ENCODE results near the gene MYO18A. TPM values are rescaled to one million over a fixed set of nuclear protein-coding genes. Genes with fewer than 3 reads are reported as not detected.

Gene MYO18A
- total RNA-seq, 1 donor from 2014 or later = 79.9 TPM

DNA sequence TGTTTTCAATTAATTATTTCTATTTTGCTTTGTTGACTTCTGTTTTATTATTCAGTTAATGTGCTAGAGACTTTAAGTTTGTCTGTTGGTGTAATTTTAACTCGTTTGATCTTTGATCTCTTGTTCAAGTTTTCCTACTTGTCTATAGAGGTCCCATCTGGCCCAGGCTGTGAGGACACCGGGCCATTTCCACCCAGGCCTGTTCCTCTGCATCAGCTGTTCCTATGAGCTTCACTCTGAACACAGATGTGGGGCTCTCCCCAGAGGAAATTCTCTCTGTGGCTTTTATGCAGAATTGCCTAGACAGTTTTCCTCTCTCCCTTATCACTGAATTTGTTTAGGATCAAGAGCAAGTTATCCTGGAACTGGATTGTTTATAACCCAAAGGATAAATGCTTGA lies 44.7 kb downstream of the MYO18A start:
- Mint-ChIP-seq H3K36me3 (ENCODE audit: low read depth, unreplicated experiment) (no peaks in the 10 kb centered on the region), H3K4me3 (ENCODE audit: unreplicated experiment) (no peak overlapping the region), H3K9me3 (ENCODE audit: unreplicated experiment) (no peaks in the 10 kb centered on the region), H3K27ac (ENCODE audit: unreplicated experiment) (no peak overlapping the region), H3K4me1 (ENCODE audit: unreplicated experiment) (peaks cover 22% of the 10 kb centered on the region), H3K27me3 (ENCODE audit: unreplicated experiment) (peaks cover 8% of the 10 kb centered on the region)
- DNase-seq (ENCODE audit: low spot score) = no peak
- TF ChIP-seq, protein P1, sequence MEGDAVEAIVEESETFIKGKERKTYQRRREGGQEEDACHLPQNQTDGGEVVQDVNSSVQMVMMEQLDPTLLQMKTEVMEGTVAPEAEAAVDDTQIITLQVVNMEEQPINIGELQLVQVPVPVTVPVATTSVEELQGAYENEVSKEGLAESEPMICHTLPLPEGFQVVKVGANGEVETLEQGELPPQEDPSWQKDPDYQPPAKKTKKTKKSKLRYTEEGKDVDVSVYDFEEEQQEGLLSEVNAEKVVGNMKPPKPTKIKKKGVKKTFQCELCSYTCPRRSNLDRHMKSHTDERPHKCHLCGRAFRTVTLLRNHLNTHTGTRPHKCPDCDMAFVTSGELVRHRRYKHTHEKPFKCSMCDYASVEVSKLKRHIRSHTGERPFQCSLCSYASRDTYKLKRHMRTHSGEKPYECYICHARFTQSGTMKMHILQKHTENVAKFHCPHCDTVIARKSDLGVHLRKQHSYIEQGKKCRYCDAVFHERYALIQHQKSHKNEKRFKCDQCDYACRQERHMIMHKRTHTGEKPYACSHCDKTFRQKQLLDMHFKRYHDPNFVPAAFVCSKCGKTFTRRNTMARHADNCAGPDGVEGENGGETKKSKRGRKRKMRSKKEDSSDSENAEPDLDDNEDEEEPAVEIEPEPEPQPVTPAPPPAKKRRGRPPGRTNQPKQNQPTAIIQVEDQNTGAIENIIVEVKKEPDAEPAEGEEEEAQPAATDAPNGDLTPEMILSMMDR (IDR thresholded peaks at IDR 0.05; ENCODE audit: unreplicated experiment) = no peak

DNA sequence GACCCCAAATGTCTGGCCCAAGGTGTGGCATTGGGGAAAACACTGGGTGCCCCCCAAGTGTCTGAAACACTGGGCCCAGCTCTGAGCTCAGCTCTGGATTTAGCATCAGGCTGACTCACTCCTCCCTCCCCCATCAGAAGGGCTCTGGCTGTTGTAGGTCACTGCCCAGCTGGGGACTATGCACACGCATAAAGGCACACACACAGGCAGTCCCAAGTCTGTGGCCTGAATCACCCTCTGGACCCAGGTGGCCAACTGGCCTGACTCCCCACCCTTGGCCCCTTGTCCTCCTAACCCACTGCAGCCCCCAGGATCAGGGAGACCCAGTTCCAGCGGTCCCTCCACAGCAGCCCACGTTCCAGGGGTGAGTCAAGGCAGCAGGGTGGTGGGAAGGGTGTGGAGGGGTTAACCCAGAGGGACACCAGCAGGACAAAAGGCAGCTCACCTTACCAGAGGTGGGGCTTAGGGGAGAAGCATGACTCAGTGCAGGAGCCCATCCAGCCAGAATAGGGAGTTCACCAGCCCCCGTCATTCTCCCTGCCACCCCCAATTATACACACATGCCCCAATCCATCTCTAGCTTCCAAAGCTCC lies 47.0 kb downstream of the MYO18A start:
- Mint-ChIP-seq H3K4me3 (ENCODE audit: unreplicated experiment) (no peak overlapping the region), H3K27ac (ENCODE audit: unreplicated experiment) (no peak overlapping the region), H3K9me3 (ENCODE audit: unreplicated experiment) (no peaks in the 10 kb centered on the region), H3K36me3 (ENCODE audit: low read depth, unreplicated experiment) (no peaks in the 10 kb centered on the region), H3K27me3 (ENCODE audit: unreplicated experiment) (peaks cover 10% of the 10 kb centered on the region), H3K4me1 (ENCODE audit: unreplicated experiment) (peaks cover 10% of the 10 kb centered on the region)
- no peak for DNase-seq (ENCODE audit: low spot score)
- TF ChIP-seq, protein P1 (IDR thresholded peaks at IDR 0.05; ENCODE audit: unreplicated experiment) = no peak

DNA sequence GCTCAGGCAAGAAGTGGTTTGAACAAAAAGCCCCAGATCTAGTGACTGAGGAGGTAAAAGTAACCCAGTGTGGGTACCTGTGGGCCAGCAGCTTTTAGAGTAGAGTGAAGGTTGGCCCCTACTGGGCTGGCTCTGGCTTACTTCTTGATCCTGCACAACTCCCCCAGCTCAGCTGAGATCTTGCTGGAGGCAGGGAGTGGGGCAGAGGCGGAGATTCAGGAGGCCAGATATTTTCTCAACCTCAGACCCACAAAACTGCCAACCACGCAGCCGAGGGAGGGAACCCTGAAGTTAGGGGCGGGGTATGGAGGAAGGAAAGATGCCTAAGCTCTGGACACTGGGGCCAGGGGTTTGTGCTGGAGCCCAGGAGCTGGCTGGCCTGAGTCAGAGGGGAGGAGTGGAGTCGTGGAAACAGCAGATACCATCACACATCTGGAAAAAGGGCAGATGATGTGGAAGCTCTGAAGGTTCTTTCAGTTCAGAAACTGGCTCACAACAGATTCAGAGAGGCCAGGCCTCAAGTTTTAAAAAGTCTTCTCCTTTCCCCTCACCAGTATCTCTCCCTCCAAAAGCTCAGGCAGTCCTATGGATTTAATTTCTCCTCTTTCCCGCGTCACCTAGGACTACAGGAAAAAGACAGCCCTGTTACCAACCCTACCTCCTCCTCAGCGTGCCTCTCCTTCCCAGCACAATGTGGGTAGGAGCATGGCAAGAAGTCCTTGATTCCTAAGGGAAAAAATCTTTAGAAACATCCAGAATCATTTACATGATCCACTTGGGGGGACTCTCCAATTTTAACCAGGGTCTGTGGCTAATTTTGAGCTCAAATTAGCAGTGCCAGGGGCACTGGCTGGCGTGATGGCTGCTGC lies 48.1 kb downstream of the MYO18A start:
- Mint-ChIP-seq H3K4me3 (ENCODE audit: unreplicated experiment) (no peak overlapping the region), H3K27ac (ENCODE audit: unreplicated experiment) (no peak overlapping the region), H3K9me3 (ENCODE audit: unreplicated experiment) (no peaks in the 10 kb centered on the region), H3K36me3 (ENCODE audit: low read depth, unreplicated experiment) (no peaks in the 10 kb centered on the region), H3K27me3 (ENCODE audit: unreplicated experiment) (peaks cover 6% of the 10 kb centered on the region), H3K4me1 (ENCODE audit: unreplicated experiment) (peaks cover 7% of the 10 kb centered on the region)
- DNase-seq (ENCODE audit: low spot score) = no peak
- TF ChIP-seq, protein P1 (IDR thresholded peaks at IDR 0.05; ENCODE audit: unreplicated experiment) = no peak

DNA sequence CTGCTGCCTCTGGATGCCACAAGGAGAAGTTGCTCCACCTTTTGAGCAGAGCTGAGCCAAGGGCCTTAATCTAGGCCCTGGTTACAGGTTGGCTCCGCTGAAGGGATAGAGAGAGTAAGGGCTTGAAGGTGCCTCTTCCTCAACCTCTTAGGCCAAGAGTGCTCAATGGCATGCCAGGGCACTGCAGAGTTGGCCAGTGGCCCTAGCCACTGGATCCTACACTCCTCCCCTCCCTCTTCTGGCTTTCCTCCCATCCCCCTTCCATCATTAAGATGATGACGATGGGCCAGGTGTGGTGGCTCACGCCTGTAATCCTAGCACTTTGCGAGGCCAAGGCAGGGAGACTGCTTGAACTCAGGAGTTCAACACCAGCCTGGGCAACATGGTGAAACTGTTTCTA lies 50.5 kb downstream of the MYO18A start:
- Mint-ChIP-seq H3K27ac (ENCODE audit: unreplicated experiment) (no peak overlapping the region), H3K9me3 (ENCODE audit: unreplicated experiment) (no peaks in the 10 kb centered on the region), H3K27me3 (ENCODE audit: unreplicated experiment) (peaks cover 10% of the 10 kb centered on the region), H3K4me3 (ENCODE audit: unreplicated experiment) (no peak overlapping the region), H3K4me1 (ENCODE audit: unreplicated experiment) (peaks cover 7% of the 10 kb centered on the region), H3K36me3 (ENCODE audit: low read depth, unreplicated experiment) (no peaks in the 10 kb centered on the region)
- no peak for DNase-seq (ENCODE audit: low spot score)
- TF ChIP-seq, protein P1 (IDR thresholded peaks at IDR 0.05; ENCODE audit: unreplicated experiment) = no peak

DNA sequence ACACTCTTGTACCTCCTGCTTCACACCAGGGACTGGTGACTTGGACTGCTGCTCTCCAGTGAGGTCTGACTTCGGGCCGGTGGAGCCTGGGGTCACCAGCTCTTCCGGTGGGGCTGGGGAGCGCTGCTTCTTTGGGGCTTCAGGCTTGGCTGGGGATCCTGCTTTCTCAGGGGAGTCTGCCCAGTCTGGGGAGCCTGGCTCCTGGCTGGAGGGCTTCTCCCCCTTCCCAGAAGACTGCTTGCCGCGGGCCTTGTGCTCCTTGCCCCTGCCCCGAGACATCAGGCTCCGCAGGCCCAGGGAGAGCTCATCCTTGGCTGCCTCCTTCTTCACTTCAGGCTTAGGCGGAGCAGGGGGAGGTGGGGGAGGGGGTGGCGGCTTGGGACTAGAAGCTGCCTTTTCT lies 52.4 kb downstream of the MYO18A start:
- H3K4me3 Mint-ChIP-seq (ENCODE audit: unreplicated experiment) = no peak overlapping the region
- H3K9me3 Mint-ChIP-seq (ENCODE audit: unreplicated experiment) = no peaks in the 10 kb centered on the region
- TF ChIP-seq, protein P1 (IDR thresholded peaks at IDR 0.05; ENCODE audit: unreplicated experiment) = no peak
- peaks cover 4% of the 10 kb centered on the region for H3K4me1 Mint-ChIP-seq (ENCODE audit: unreplicated experiment)
- peaks cover 12% of the 10 kb centered on the region for H3K27me3 Mint-ChIP-seq (ENCODE audit: unreplicated experiment)
- DNase-seq (ENCODE audit: low spot score) = no peak
- no peaks in the 10 kb centered on the region for H3K36me3 Mint-ChIP-seq (ENCODE audit: low read depth, unreplicated experiment)
- no peak overlapping the region for H3K27ac Mint-ChIP-seq (ENCODE audit: unreplicated experiment)
